NCI-H1092 (cell line): ENCODE results near the gene CACNA1D.

Experiments
- DNase-seq: peaks from one replicate; lab custom pipeline; 2025; lab: John Stamatoyannopoulos, UW

Gene CACNA1D

GRCh38 chr3:53750253-53751210 is 256.1 kb downstream of the CACNA1D start:
- no peak for DNase-seq

GRCh38 chr3:53753518-53754183 is 259.2 kb downstream of the CACNA1D start:
- no peak for DNase-seq

GRCh38 chr3:53754325-53754724 is 259.9 kb downstream of the CACNA1D start:
- no peak for DNase-seq

DNA sequence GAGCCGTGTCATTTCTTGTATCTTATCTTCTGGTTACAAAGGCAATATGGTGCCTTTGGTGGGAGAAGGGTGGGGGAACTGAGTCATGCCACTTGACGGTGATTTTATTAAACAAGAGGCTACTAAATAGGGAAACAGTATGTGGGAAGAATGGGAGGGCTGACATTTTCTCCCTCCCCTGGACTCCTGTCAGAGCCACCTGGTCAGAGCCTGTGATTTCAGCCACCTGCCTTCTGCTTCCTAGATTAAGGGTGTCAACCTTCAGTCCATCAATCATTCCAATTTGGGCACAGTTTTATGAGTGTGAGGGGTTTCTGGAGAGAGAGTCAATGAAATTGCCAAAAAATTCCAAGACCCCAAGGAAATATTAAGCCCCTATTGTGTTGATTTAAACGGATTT is 264.4 kb downstream of the CACNA1D start:
- no peak for DNase-seq

GRCh38 chr3:53763353-53763752 is 268.9 kb downstream of the CACNA1D start:
- no peak for DNase-seq

DNA sequence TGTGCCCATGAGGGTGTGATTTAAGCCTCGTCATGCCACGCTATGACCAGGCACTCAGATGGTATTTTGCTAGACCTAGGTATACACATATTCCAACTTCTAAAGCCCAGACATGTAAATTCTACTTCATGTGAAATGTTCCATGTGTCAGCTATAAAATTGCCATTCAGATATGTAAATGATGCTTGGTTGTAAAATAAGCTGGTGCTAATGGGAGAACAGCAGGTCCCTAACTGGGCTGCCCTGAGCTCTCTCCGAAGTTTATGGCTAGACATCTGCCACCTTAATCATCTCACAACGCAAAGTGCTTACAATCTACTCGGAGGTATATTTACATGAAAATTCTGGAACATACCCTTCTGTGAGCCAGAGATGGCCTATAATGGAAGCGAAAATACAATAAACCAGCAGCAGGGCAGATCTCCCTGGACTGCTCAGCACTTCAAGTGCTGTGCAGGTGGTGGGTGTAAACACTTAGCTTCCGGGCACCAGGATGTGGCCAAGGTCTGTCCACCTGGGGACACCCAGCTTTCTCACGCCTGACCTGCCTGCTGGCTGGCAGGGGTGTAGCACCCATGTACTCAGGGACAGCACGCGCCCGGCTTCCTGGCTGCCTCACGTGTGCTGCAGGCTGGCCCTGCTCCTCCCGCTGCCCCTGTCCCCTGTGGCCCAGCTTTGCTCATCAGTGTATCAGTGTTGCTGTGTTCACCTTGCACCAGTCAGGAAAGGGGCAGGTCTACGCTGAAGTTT is 269.8 kb downstream of the CACNA1D start:
- DNase-seq, result peak; percentile 21

DNA sequence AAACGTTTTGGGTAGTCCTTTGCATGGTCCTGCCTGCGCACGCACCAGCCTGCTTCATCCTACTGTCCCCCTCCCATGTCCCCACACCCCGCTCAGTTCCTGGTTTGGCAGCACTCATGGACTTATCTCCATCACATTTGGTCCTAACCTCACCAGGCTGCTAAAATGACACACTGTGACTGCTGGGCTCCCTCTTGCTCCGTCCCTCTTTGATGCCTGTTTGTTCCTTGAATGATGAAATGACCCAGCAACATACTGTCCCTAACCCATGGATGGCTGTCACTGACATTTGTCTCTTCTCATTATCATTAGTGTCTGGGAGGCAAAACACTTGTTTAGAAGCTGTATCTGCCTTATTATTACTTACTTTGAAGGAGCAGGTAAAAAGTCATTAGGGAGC is 271.3 kb downstream of the CACNA1D start:
- DNase-seq, result no peak

- DNase-seq, result no peak
Measured at GRCh38 chr3:53766706-53767105, 272.3 kb downstream of the CACNA1D start.

DNA sequence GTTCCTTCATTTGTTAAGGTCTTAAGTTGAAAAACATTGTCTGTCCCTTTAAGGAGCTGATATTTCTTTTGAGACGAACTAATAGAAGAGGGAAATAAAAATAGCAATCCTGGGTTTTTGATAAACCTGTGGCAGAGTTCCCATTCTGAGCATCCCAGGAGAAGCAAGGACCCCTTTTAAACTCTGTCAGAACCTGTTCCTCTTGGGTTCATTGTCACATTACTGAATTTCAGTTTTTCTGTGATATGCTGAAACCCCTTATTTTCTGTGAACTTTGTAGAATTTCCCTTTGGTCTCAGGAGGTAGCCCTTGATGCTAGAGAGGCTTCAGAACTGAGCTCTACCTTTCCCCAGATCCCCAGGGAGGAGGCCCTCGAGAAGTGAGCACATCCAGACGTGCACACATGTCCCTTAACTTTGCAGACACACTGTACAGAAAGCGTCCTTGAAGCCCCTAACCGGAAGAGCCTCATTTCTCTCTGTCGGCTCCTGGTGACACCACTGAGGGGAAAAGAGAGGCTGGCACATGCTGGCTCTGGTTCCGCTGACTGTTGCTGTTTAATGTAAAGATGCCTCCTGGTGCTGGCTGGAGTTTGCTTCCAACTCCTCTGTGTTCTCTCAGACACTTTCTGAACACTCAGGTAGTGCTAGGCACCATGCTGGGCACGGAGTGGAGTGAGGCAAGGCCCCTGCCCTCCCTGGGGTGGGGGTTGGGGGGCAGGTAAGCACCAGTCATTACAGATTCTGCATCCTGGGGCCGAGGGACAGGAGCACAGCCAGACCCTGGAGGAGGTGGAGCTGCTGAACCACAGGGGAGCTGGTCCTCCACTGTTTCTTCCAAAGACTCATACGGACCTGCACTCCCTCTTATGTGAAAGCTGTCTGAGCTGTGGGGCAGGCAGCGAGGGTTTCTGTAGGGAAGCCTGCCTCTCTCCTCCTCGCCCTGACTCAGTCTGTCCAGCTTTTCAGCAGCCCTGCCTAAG is 274.4 kb downstream of the CACNA1D start:
- no peak for DNase-seq

GRCh38 chr3:53772562-53772961 is 278.2 kb downstream of the CACNA1D start:
- no peak for DNase-seq

DNA sequence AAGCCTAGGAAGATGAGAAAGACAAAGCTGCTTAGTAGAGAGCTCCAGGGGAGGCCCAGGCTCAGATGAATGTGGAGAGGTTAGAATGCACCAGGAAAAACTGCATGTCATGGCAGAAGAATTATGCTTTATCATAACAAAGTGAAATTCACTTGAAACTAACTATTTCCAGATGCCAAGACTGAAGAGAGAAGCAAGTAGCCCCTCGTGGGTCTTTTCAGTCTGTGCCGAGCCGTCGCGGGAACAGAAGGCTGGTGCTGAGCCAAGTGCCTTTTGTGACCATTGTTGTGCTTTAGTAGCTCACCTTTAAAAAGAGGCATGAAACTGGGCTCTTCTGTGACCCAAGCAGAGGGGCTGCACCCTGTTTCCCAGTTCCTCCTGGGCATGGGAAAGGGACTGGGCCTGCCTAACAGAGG is 278.6 kb downstream of the CACNA1D start:
- no peak for DNase-seq

GRCh38 chr3:53773611-53774368 is 279.4 kb downstream of the CACNA1D start:
- DNase-seq, result no peak

- DNase-seq, result no peak
Measured at GRCh38 chr3:53774414-53774813, 280.0 kb downstream of the CACNA1D start.

DNA sequence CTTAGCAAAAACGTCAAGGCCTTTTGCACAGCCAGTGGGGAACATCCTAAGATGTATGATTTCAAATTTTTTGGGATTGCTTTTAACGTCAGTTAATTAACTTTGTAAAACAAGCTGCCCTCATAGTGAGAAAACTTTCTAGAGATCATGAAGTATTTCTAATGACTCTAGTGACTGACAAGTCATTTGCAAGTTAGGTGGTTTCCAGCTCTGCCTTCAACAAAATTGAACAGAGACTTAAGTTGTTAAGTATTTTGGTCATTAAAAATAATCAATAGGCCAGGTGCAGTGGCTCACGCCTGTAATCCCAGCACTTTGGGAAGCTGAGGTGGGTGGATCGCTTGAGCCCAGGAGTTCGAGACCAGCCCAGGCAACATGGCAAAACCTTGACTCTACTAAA is 280.6 kb downstream of the CACNA1D start:
- no peak for DNase-seq

DNA sequence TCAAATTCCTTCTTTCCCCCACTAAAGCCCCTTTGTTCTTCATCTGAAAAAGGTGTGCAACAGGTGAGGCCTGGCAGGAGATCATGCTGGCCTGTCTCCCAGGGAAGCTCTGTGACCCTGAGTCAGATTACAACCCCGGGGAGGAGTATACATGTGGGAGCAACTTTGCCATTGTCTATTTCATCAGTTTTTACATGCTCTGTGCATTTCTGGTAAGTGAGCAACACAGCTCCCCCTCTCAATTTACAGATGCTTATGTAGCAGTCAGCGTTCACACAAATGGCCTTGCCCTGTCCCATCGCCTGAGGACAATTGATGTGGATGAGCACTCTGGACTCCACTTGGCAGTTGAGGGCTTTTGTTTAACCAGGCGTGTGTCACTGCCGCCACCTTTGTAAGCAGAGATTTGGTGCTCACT is 281.4 kb downstream of the CACNA1D start:
- DNase-seq, result no peak

DNA sequence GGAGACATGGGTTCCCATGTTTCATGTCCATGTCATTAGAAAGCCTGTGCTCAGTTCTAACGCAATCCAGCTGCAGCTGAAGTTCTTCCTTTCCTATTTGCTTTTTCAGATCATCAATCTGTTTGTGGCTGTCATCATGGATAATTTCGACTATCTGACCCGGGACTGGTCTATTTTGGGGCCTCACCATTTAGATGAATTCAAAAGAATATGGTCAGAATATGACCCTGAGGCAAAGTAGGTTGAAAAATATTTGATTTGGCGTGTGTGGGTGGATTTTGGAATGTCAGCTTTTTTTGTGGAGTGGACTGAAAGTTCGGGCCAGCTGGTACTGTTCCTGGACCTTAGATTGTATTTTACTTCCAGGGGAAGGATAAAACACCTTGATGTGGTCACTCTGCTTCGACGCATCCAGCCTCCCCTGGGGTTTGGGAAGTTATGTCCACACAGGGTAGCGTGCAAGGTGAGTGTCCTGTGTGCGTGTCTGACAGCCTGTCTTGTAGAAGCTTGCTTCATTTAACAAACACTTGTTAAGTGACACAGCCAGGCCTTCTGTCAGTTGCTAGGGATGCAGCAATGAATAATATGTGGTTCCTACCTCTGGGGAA is 282.2 kb downstream of the CACNA1D start:
- DNase-seq, result no peak

- no peak for DNase-seq
Measured at GRCh38 chr3:53777468-53777867, 283.1 kb downstream of the CACNA1D start.

DNA sequence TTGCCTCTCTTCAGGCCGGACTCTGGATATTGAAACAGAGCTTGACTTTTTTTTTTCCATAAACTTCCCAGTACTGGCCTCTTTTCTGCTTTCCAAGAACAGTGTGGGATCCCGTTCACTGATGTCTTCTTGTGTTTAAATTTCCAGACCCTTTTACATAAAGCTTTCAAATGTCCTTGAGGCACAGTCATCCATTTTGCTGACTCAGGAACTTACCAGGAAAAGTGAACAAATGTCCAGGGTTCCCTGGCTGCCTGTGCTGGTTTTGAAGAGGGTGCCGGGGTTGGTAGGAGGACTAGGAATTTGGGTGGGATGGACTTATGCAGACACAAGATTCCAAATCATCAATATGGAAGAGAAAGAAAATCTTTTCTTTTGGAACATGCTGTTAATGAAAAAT is 283.7 kb downstream of the CACNA1D start:
- no peak for DNase-seq

GRCh38 chr3:53780171-53780570 is 285.8 kb downstream of the CACNA1D start:
- DNase-seq, result no peak

GRCh38 chr3:53780806-53781205 is 286.4 kb downstream of the CACNA1D start:
- no peak for DNase-seq
